GM18909 (cell line): ENCODE results near the gene KDM5C.

Experiments
- ATAC-seq: cut with Tn5 transposase; IDR thresholded peaks from one replicate; pipeline ENCODE4 v1.9.1; 2021; ENCODE audit warnings: mild to moderate bottlenecking; ENCODE audit not compliant: unreplicated experiment, poor library complexity

Gene KDM5C

GRCh38 chrX:53253293-53254020 lies 28.4 kb upstream of the KDM5C start:
- no peak for ATAC-seq

GRCh38 chrX:53251307-53251706 lies 26.3 kb upstream of the KDM5C start:
- no peak for ATAC-seq

GRCh38 chrX:53250556-53250955 lies 25.5 kb upstream of the KDM5C start:
- no peak for ATAC-seq

GRCh38 chrX:53249408-53250042 lies 24.5 kb upstream of the KDM5C start:
- no peak for ATAC-seq

GRCh38 chrX:53247928-53248327 lies 22.9 kb upstream of the KDM5C start:
- no peak for ATAC-seq

GRCh38 chrX:53246231-53246630 lies 21.2 kb upstream of the KDM5C start:
- ATAC-seq, result no peak

GRCh38 chrX:53244610-53245009 lies 19.6 kb upstream of the KDM5C start:
- no peak for ATAC-seq

GRCh38 chrX:53242310-53242709 lies 17.3 kb upstream of the KDM5C start:
- no peak for ATAC-seq

GRCh38 chrX:53241558-53241957 lies 16.6 kb upstream of the KDM5C start:
- ATAC-seq, result no peak

GRCh38 chrX:53239474-53239873 lies 14.5 kb upstream of the KDM5C start:
- no peak for ATAC-seq

- no peak for ATAC-seq
Observed at GRCh38 chrX:53237056-53237455, 12.0 kb upstream of the KDM5C start.

GRCh38 chrX:53236025-53236679 lies 11.1 kb upstream of the KDM5C start:
- no peak for ATAC-seq

GRCh38 chrX:53235566-53235965 lies 10.6 kb upstream of the KDM5C start:
- no peak for ATAC-seq

GRCh38 chrX:53234484-53234883 lies 9.5 kb upstream of the KDM5C start:
- ATAC-seq, result no peak

- ATAC-seq, result no peak
Observed at GRCh38 chrX:53233536-53233935, 8.5 kb upstream of the KDM5C start.

GRCh38 chrX:53230116-53230515 lies 5.1 kb upstream of the KDM5C start:
- no peak for ATAC-seq

GRCh38 chrX:53227224-53227765 lies 2.3 kb upstream of the KDM5C start:
- no peak for ATAC-seq

- ATAC-seq, result peak; percentile 5
Observed at GRCh38 chrX:53223955-53224859, 800 bp downstream of the KDM5C start.

- no peak for ATAC-seq
Observed at GRCh38 chrX:53223068-53223693, 1.8 kb downstream of the KDM5C start.
